SJSA1 (cell line): Measurements from ENCODE around the gene PCYT2. TPM values are rescaled to one million over a fixed set of nuclear protein-coding genes. Genes with fewer than 3 reads are reported as not detected.
A peak's percentile ranks its signal among the peaks of the same experiment; 100 is the strongest.
"Not testable (repeated sequence)": the region's sequence is repeated elsewhere in the genome, so short reads cannot be mapped to it uniquely, and the experiment has no call there.

Experiments used
- DNase-seq, 2 experiments: peaks; one replicate each; pipeline ENCODE4 v3.0.0-alpha.2; 2015 to 2020; ENCODE audit warnings: low spot score in 2 of 2, low read depth in 1 of 2
- H3K27ac ChIP-seq: fragments of 250-450 bp; sonication (Bioruptor Pico); 2 replicates; pipeline ENCODE4 v1.5.1; 2020; ENCODE audit warnings: mild to moderate bottlenecking, moderate library complexity
- H3K27me3 ChIP-seq: fragments of 250-450 bp; sonication (Bioruptor Pico); replicated peaks from 2 replicates; pipeline ENCODE4 v1.5.1; 2020; ENCODE audit warnings: mild to moderate bottlenecking, moderate library complexity
- H3K36me3 ChIP-seq: fragments of 250-450 bp; sonication (Bioruptor Pico); 2 replicates; pipeline ENCODE4 v1.5.1; 2020; ENCODE audit warnings: mild to moderate bottlenecking
- H3K4me1 ChIP-seq: fragments of 250-450 bp; sonication (Bioruptor Pico); replicated peaks from 2 replicates; pipeline ENCODE4 v1.6.1; 2021; ENCODE audit warnings: mild to moderate bottlenecking
- H3K4me3 ChIP-seq: fragments of 250-450 bp; sonication (Bioruptor Pico); 2 replicates; pipeline ENCODE4 v1.5.1; 2020; ENCODE audit warnings: mild to moderate bottlenecking
- H3K9me3 ChIP-seq: fragments of 250-450 bp; sonication (Bioruptor Pico); replicated peaks from 2 replicates; pipeline ENCODE4 v1.5.1; 2020; ENCODE audit warnings: mild to moderate bottlenecking
- total RNA-seq: library from RNA; depleted of rRNA; stranded (reverse); fragments of >200 nt; shearing (Covaris generic); gene quantifications from 2 replicates; pipeline ENCODE4 v1.2.3, GENCODE V29; 2014; rRNA removed

PCYT2 gene
- 68.8 and 74.2 TPM in 2 replicates for total RNA-seq

DNA sequence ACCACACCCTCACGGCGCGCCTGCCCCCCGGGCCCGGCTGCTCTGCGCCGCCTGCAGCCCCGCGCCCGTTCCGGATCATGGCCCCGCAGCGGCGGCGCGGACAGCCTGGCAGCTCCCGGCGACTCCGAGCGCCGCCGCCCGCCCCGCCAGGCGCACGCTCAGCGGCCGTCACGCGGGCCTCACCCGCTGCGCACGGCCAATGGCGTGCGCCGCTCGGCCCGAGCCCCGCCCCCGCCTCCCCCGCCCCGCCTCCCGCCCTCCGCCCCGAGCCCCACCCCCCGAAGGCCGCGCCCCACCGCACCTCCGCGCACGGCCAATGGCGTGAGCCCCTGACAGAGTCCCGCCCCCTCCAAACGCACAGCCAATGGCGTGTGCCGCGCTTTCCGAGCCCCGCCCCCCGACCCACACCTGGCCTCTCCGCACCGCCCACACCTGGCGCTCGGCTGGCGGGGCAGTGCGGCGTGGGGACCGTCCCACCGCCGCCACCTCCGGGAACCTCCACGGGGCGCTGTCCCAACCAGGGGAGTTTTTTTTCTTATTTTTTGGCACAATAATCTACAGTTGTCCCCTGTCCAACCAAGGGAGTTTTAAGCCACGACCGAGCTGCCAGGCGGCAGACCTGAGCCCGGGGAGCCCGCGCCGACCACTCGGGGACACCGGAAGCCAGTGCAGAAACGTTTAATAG lies at the start of gene PCYT2:
TSS of gene PCYT2 (minus strand) at position 123 of the 685 bp plus-strand sequence. CDS start at position 79, 44 bp downstream.
- Histone ChIP-seq H3K36me3 (peaks cover 87% of the 10 kb centered on the region), H3K27me3 (no peaks in the 10 kb centered on the region), H3K9me3 (peaks cover 2% of the 10 kb centered on the region; the same call in 1 of the 2 replicates), H3K4me1 (peaks cover 17% of the 10 kb centered on the region), H3K27ac (no peak within 1 kb of the TSS; the same call in 1 of the 2 replicates), H3K4me3 (peak within 1 kb of the TSS; percentile 97)
- DNase-seq = peak; percentile 52 to 95

DNA sequence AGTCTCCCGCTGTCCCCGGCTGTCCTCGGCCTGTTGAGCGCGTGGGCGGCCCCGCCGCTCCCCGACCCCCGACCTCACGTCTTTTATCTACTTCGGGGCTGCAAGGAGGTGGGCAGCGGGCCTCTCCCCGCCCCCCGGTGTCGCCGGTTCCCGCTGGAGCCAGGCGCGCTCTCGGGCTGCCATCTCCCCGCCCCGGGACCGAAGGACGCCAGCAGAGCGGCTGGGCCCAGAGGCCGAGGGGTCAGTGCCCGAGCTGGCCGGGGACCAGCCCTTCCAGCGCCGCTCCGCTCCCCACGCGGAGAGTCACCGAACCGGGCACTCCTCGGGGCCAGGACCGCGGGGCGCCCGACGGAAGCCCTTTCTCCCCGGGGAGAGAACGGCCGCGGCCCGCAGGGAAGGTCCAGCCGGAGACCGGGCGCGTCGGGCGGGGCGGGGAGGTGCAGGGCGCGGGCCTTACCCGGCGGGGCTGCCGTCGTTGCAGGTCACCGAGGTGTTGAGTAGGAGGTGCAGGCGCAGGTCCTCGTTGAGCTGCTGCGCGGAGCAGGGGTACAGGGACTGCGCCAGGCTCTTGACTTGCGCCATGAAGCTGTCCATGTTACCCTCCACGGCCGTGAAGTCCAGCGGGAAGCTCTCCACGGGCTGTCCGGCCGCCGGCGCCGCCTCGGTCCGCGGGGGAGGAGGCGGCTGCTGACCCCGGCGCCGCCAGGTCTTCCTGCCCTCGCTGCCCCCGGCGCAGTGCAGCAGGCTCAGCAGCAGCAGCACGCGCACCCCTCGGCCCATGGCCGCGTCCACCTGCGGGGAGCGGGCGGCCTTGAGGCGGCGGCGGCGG lies 49.1 kb upstream of the PCYT2 start:
- peaks cover 14% of the 10 kb centered on the region for H3K9me3 ChIP-seq

DNA sequence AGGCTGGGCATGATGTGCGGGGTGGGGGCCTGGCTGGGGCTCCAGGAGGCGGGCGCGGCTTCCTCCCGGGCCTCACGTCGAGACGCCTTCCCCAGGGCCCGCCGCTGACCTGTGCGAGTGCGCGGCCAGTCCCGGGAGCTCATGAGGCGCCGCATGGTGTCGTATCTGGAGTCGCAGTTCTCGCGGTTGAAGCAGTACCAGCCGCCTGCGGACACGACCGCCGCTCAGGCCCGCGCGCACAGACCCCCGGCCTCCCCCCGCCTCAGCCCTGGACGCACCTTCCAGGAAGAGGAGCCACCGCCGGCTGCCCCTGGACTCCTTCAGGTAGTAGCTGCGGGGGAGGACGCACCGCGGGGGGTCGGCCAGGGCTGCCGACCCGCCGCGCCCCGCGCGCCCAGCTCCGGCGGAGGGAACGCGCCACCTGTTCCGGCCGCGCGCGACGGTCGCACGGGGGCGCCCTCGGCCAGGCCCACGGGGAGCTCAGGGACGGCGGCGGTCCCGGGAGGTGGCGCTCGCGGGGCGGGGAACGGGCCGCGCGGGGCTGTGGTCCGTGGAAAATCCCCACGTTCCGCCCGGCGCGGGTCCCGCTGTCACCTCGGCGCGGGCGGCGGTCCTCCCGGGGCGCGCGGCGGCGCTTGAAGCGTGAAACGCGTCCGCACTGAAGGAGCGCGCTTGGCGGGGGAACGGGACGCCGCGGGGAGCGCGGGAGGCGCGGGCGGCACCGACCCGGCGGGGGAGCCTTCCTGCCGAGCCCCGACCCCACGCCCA lies 48.3 kb upstream of the PCYT2 start:
- peak; percentile 69 for DNase-seq
- peaks cover 14% of the 10 kb centered on the region for H3K9me3 ChIP-seq

More for the DNA sequence above, 49.1 kb upstream of the PCYT2 start:
- H3K4me1 ChIP-seq = peaks cover 31% of the 10 kb centered on the region
- H3K4me3 ChIP-seq = peak overlapping the region; percentile 34
- peak in 1 of 2 experiments; percentile 42 for DNase-seq
- H3K27me3 ChIP-seq = peaks cover 80% of the 10 kb centered on the region
- no peak overlapping the region for H3K27ac ChIP-seq
- H3K36me3 ChIP-seq = 0 out of 2 replicates have a peak, but pooled peaks cover 3% of the 10 kb centered on the region

DNA sequence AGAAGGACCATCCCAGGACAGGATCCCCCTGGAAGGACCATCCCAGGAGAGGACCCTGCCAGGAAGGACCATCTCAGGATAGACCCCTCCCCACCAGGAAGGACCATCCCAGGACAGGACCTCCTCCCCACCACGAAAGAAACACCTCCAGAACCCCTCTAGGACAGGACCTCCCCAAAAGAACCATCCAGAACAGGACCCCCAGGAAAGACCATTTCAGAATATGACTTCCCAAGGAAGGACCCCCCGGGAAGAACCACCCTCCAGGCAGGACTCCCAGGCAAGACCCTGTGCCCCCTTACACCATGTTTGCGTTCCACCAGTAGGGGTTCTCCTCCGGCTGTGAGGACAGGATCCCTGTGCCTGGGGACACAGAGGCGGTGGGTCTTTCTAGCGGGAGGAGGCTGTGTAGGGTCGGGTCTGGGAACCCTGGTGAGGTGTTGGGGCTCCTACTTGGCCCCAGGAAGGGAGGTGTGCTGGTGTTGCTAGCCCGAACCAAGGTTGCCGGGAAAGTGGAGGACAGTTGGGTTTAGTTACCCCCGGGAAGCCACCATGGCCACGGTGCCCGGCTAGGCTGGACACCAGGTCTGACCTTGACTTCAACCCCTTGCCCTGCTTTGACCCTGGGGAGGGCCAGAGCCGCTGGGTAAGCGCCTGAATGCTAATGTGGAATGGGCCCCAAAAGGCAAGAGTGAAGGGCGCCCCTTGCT lies 47.6 kb upstream of the PCYT2 start:
- peaks cover 31% of the 10 kb centered on the region for H3K4me1 ChIP-seq
- peaks cover 69% of the 10 kb centered on the region for H3K27me3 ChIP-seq
- no peak overlapping the region for H3K4me3 ChIP-seq
- H3K27ac ChIP-seq = no peak overlapping the region
- DNase-seq = no peak
- H3K36me3 ChIP-seq = 0 out of 2 replicates have a peak, but pooled peaks cover 3% of the 10 kb centered on the region
- H3K9me3 ChIP-seq = peaks cover 14% of the 10 kb centered on the region

More for the DNA sequence above, 48.3 kb upstream of the PCYT2 start:
- no peak overlapping the region for H3K27ac ChIP-seq
- peaks cover 31% of the 10 kb centered on the region for H3K4me1 ChIP-seq
- H3K27me3 ChIP-seq = peaks cover 77% of the 10 kb centered on the region
- H3K4me3 ChIP-seq = peak overlapping the region; percentile 34
- H3K36me3 ChIP-seq = 0 out of 2 replicates have a peak, but pooled peaks cover 3% of the 10 kb centered on the region

DNA sequence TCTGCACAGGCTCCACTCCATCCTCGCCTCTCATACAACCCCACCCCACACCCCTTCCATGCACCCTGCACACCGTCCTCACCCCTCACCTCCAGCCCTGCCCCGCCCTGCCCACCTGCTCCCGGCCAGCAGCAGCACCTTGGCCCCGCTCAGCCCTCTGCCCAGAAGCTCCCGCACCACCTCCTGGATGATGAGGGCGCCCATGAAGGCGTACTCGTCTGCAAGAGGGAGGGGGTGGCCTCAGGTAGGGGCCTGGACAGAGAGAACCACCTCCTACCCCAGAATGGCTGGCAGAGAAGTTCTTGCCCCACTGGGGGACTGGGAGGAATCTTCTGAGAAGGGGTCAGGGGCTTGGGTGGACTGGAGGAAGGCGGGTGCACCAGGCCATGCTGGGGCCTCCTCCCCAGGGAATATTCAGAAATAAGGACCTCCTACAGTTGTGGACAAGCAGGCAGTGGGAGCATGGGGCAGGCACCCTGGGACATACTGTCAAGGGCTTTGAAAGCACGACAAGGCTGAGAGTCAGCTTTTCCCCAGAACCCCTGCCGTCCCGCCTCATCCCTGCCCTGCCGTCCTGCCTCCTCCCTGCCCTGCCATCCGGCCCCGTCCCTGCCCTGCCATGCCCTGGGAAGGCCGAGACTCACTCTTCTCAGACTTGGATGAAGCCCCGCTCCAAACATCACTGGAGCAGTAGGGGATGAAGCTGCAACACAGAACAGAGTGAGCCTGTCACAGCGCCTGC lies 46.7 kb upstream of the PCYT2 start:
- no peak overlapping the region for H3K4me3 ChIP-seq
- H3K4me1 ChIP-seq = peaks cover 31% of the 10 kb centered on the region
- no peak overlapping the region for H3K27ac ChIP-seq
- DNase-seq = no peak
- peaks cover 14% of the 10 kb centered on the region for H3K9me3 ChIP-seq
- peaks cover 63% of the 10 kb centered on the region for H3K27me3 ChIP-seq
- 0 out of 2 replicates have a peak, but pooled peaks cover 3% of the 10 kb centered on the region for H3K36me3 ChIP-seq

DNA sequence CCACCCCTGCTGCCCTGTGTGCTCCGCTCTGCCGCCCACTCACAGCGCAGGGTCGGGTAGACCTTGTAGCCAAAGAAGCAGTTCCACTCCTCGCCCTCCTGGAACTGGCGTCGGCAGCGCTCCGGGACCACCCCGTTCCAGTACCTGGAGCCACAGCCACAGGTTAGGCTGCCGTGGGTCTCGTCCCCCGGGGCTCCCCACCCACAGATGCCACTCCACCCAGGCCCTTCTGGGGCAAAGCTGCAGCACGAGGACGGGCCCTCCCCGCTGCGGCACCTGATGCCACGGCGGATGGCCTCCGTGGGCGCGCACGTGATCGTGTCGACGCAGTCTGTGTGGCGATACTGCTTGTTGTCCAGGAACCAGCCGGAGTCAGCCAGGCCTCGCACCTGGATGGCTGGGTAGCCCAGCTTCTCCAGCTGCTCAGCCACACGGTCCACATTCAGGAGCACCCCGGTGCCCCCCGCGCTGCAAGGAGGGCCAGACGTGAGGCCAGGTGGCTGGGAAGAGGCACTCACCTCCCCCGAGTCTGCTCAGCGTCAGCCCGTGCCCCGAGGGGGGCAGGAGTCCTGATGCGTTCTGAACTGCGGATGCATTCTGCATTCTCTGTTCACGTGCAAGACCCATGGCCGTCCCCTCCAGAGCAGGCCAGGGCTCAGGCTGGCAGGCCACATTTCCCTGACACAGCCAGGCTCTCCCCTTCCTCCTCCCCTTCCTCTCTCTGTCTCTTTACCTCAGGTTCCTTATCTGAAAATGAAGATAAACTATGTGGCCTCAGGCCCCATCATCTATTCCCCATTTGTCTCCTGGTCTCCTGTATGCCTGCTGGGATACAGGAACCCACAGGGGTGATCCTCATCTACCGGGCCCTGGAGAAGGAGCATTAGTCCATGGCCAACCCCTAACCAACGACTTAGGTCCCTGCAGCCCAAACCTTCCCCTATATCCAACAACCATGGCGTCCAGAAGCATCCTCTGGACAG lies 45.7 kb upstream of the PCYT2 start:
- H3K27ac ChIP-seq = no peak overlapping the region
- peaks cover 14% of the 10 kb centered on the region for H3K9me3 ChIP-seq
- H3K4me1 ChIP-seq = peaks cover 29% of the 10 kb centered on the region
- H3K36me3 ChIP-seq = 0 out of 2 replicates have a peak, but pooled peaks cover 3% of the 10 kb centered on the region
- DNase-seq = no peak
- no peak overlapping the region for H3K4me3 ChIP-seq
- peaks cover 54% of the 10 kb centered on the region for H3K27me3 ChIP-seq

DNA sequence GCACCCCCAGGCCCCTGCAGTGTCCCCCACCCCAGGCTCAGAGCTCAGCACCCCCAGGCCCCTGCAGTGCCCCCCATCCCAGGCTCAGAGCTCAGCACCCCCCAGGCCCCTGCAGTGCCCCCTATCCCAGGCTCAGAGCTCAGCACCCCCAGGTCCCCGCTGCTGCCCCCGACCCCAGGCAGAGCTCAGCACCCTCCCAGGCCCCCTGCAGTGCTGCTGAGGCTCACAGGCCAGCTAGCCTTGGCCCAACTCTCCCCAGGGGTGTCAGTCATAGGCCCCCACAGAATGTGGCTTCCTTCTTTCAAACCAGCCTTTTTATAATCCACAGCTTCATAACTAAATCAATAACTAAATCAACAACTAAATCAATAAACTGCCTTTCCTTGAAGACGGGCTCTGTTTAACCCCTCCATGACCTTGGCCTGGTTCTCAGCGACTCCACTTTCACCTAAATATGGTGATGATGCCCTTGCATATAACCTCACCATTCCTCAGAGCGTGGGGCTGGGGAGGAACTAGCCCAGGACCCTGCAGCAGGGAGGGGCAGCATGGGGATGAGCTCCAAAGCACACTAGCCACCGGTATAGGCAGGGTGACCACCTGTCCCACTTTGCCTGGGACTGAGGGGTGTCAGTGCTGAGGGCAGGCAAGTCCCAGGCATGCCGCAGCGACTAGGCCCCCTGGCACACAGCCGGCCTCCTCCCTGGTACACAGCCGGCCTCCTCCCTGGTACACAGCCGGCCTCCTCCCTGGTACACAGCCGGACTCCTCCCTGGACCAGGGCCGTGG lies 44.8 kb upstream of the PCYT2 start:
- Histone ChIP-seq H3K36me3 (0 out of 2 replicates have a peak, but pooled peaks cover 3% of the 10 kb centered on the region), H3K4me1 (peaks cover 20% of the 10 kb centered on the region), H3K27me3 (peaks cover 49% of the 10 kb centered on the region), H3K4me3 (no peak overlapping the region), H3K27ac (no peak overlapping the region), H3K9me3 (peaks cover 14% of the 10 kb centered on the region)
- DNase-seq = no peak

DNA sequence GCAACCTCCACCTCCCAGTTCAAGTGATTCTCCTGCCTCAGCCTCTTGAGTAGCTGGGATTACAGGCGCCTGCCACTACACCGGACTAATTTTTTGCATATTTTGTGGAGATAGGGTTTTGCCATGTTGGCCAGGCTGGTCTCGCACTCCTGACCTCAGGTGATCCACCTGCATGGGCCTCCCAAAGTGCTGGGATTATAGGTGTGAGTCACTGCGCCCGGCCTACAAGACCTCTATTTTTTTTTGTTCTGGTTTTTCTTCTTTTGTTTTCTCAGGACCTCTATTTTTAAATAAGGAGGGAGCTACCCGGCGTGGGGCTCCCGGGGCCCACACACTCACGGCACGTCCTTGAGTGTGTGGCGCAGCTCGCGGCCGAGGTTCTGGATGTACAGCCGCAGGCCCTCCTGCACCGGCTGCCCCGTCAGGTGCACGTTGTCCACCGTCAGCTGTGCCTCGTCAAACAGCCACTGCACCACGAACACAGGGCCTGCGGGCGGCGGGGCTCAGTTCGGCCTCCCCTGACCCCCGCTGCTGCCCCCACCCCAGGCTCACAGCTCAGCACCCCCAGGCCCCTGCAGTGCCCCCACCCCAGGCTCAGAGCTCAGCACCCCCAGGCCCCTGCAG lies 44.0 kb upstream of the PCYT2 start:
- Histone ChIP-seq H3K27me3 (peaks cover 45% of the 10 kb centered on the region), H3K27ac (no peak overlapping the region), H3K9me3 (peaks cover 9% of the 10 kb centered on the region), H3K4me1 (peaks cover 13% of the 10 kb centered on the region), H3K36me3 (no peaks in the 10 kb centered on the region), H3K4me3 (no peak overlapping the region)
- DNase-seq = no peak

DNA sequence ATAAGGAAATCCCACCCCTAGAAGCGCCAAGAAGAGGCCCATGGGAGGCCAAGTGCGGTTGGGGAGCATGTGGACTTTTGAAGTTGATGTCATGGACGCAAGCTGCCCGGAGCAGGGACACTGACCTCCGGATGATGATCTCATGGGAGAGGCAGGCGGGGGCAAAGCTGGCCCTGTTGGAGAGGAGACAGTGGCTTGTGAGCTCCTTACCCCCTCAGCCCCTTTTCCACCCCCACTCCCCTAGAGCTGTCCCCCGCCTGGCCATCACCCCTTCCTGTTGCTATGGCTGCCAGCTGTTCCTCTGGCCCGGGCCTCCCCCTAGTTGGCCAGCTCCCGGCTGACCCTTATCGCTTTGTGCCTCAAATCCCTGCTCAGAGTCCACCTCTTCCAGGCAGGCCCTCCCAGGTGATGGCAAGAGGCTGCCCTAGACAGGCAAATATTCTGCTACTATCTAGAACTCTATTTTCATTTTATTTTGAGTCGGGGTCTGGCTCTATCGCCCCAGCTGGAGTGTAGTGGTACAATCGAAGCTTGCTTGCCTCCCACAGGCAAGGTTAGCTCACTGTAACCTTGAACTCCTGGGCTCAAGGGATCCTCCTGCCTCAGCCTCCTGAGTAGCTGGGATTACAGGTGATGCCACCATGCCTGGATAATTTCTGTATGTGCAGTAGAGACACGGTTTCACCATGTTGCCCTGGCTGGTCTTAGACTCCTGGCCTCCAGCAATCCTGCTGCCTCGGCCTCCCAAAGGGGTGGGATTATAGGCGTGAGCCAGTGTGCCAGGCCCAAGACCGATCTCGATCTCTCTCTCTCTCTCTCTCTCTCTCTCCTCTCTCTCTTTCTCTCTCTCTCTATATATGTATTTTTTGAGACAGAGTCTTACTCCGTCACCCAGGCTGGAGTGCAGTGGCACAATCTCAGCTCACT lies 43.2 kb upstream of the PCYT2 start:
- DNase-seq = no peak
- H3K36me3 ChIP-seq = no peaks in the 10 kb centered on the region
- H3K4me3 ChIP-seq = no peak overlapping the region
- no peak overlapping the region for H3K27ac ChIP-seq
- H3K9me3 ChIP-seq = peaks cover 2% of the 10 kb centered on the region; the same call in 1 of the 2 replicates
- H3K27me3 ChIP-seq = peaks cover 38% of the 10 kb centered on the region
- peaks cover 5% of the 10 kb centered on the region for H3K4me1 ChIP-seq

DNA sequence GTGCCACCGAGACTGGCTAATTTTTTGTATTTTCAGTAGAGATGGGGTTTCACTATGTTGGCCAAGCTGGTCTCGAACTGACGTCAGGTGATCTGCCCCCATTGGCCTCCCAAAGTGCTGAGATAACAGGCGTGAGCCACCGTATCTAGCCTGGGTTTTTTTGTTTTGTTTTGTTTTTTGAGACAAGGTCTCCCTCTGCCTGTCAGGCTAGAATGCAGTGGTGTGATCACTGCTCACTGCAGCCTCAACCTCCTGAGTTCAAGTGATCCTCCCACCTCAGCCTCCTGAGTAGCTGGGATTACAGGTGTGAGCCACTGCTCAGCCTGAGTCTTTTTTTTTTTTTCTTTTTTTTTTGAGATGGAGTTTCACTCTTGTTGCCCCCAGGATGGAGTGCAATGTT lies 42.2 kb upstream of the PCYT2 start:
- H3K4me3 ChIP-seq, DNase-seq, H3K9me3 ChIP-seq: not testable (repeated sequence)

More for the DNA sequence above, 42.2 kb upstream of the PCYT2 start:
- H3K27me3 ChIP-seq = peaks cover 28% of the 10 kb centered on the region
- H3K4me1 ChIP-seq, H3K27ac ChIP-seq, H3K36me3 ChIP-seq: not testable (repeated sequence)
